ENCODE measurements around the gene GNB1. TPM values are rescaled to one million over a fixed set of nuclear protein-coding genes. Genes with fewer than 3 reads are reported as not detected.

GNB1 gene
- total RNA-seq, 2 donors from 2014 or later = 236 to 255 TPM

DNA sequence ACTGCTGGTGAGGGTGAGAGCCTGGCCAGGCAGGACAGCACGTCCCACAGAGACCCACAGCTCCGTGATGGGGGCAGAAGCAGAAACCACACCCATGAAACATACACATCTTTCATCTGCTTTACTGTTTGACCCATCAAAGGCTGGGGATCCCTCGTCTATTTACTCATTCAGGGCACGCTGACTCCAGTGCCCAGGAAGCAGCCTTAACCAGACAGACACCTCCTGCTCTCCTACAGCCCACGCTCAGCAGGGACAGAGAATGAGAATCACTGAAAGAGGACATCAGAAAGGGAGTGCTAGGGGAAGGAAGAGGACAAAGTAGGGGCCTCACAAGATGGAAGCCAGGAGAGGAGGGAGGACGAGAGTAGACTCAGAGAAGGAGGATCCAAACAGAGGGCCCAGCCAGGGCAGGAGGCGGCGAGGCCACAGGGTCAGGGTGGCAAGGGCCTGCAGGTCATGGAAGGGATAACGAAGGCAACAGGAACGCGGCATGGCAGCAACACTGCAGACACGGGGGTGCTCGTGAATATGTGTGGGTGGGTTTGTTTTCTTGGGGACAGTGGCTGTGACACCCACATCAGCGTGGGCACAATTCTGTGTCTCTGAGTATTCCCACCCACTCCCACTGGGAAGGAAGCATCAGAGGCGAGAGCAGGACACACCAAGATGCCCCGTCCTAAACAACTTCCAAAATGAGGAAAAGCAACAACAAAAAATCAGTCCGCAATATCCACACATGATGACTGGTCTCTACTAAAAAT is 97.2 kb downstream of the GNB1 start:
- no peaks in the 10 kb centered on the region for H3K9me3 ChIP-seq (ENCODE audit: control insufficient read depth, low read length, poor library complexity, severe bottlenecking)
- no peaks in the 10 kb centered on the region for H3K27me3 Mint-ChIP-seq
- peaks cover 9% of the 10 kb centered on the region for H3K4me1 Mint-ChIP-seq
- DNase-seq (no peak), ATAC-seq (no peak)
- H3K27ac Mint-ChIP-seq = peak overlapping the region; percentile 66
- H3K4me3 Mint-ChIP-seq = no peak overlapping the region
- H3K36me3 Mint-ChIP-seq (ENCODE audit: low read depth) = peaks cover 11% of the 10 kb centered on the region

GRCh38 chr1:1788646-1789431 is 102.0 kb downstream of the GNB1 start:
- no peak overlapping the region for H3K4me3 Mint-ChIP-seq
- H3K4me1 Mint-ChIP-seq = peaks cover 6% of the 10 kb centered on the region
- H3K27ac Mint-ChIP-seq = no peak overlapping the region
- DNase-seq = no peak
- no peak for ATAC-seq
- H3K36me3 Mint-ChIP-seq (ENCODE audit: low read depth) = peaks cover 11% of the 10 kb centered on the region
- no peaks in the 10 kb centered on the region for H3K27me3 Mint-ChIP-seq
- H3K9me3 ChIP-seq (ENCODE audit: control insufficient read depth, low read length, poor library complexity, severe bottlenecking) = no peaks in the 10 kb centered on the region

DNA sequence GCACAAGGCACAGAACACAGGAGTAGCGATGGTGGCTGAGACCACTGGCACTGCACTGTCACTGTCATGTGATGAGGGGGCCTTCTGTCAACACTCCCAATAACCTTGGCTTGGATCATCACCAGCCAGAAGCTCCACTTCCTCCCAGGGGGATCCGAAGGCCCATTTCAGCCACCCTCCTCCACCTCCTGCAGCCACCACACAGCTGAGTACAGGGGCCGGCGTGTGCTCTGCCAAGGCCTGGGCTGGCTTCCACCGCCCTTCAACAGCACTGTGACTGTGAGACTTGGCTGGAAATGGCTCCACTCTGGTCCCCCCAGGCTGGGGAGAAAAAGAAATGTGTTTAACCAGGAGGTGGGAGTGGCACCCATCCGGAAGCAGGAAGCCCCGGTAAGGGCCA is 102.8 kb downstream of the GNB1 start:
- Mint-ChIP-seq H3K36me3 (ENCODE audit: low read depth) (peaks cover 7% of the 10 kb centered on the region), H3K27ac (no peak overlapping the region), H3K4me3 (no peak overlapping the region), H3K27me3 (no peaks in the 10 kb centered on the region), H3K4me1 (peaks cover 4% of the 10 kb centered on the region)
- DNase-seq (no peak), ATAC-seq (no peak)
- no peaks in the 10 kb centered on the region for H3K9me3 ChIP-seq (ENCODE audit: control insufficient read depth, low read length, poor library complexity, severe bottlenecking)

DNA sequence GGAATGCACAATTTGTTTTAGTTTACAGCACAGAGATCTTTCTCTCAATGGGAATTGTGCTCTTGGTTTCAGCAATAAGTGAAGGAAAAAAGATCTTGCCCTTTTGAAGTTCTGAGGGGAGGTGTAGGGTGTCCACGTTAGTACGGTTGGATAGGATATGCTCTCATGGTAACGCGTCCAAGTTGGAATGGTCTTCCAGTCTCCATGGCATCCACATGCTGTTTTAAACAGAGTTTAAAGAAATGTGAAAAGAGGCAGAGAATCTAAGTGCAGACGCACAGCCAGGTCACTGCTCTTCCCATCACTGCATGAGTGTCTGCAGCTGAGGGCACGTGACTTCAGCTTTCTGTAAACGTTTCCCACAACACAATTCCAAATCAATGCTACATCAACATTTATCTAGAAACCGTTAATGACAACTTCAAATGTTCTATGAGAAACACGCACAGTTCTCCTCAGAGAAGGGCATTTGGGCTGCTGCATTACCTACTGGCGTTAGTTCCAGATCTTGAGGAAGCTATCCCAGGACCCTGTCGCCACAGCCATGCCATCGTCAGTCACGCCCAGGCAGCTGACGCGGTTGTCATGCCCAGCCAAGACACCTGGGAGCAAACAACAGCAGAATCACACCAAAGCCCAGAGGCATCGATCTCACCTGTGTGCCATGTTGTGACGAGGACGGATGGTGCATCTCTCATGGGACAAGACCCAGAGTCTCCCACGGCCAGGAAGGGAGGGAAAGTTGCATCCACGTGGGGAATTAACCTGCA is 103.9 kb downstream of the GNB1 start:
- ATAC-seq = no peak
- H3K4me1 Mint-ChIP-seq = peaks cover 10% of the 10 kb centered on the region
- H3K27me3 Mint-ChIP-seq = no peaks in the 10 kb centered on the region
- no peak for DNase-seq
- H3K36me3 Mint-ChIP-seq (ENCODE audit: low read depth) = peaks cover 7% of the 10 kb centered on the region
- peak overlapping the region; percentile 39 for H3K27ac Mint-ChIP-seq
- H3K9me3 ChIP-seq (ENCODE audit: control insufficient read depth, low read length, poor library complexity, severe bottlenecking) = no peaks in the 10 kb centered on the region
- H3K4me3 Mint-ChIP-seq = no peak overlapping the region

DNA sequence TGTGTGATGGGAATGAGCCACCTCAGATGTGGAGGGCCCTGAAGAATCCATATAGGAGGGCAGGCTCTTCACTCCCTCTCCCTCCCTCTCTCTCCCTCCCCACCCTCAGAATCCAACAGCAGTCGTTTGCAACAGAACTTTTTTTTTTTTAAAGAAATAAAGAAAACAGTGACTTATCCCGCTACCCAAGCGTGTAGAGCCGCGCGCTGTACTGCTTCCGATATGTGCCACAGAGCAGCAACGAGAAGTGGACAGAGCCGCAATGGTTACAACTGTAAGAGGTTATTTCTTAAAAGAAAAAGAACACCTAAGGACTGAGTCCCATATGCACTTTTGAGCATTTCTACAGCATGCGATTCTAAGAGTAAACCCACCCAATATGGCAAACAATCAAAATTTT is 105.2 kb downstream of the GNB1 start:
- H3K9me3 ChIP-seq (ENCODE audit: control insufficient read depth, low read length, poor library complexity, severe bottlenecking) = no peaks in the 10 kb centered on the region
- Mint-ChIP-seq H3K27me3 (no peaks in the 10 kb centered on the region), H3K4me1 (peaks cover 19% of the 10 kb centered on the region), H3K4me3 (no peak overlapping the region), H3K27ac (no peak overlapping the region), H3K36me3 (ENCODE audit: low read depth) (peaks cover 7% of the 10 kb centered on the region)
- ATAC-seq (no peak), DNase-seq (no peak)

- no peaks in the 10 kb centered on the region for H3K9me3 ChIP-seq (ENCODE audit: control insufficient read depth, low read length, poor library complexity, severe bottlenecking)
- H3K4me1 Mint-ChIP-seq = peaks cover 26% of the 10 kb centered on the region
- ATAC-seq = no peak
- H3K4me3 Mint-ChIP-seq = no peak overlapping the region
- H3K36me3 Mint-ChIP-seq (ENCODE audit: low read depth) = peaks cover 7% of the 10 kb centered on the region
- no peak for DNase-seq
- H3K27ac Mint-ChIP-seq = no peak overlapping the region
- no peaks in the 10 kb centered on the region for H3K27me3 Mint-ChIP-seq
Measured at GRCh38 chr1:1784933-1785332, 106.0 kb downstream of the GNB1 start.

DNA sequence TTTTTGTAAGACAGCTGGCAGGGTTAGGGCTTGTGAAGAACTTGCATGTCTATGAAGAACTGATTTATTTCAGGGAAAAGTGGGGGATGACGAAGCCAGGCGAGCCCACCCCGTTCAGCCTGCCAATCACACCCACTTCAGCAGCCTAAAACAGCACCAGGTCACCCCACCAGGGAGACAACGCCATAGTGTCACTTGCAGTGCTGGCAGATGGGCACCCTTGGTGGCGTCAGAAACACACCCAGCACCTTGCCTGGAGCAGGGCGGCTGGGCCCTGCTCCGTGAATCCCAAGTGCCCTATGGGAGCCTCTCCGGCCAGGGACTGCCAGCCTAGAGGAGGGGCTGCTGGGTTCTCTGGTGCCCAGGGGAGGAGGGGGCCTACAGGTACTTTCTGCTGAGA is 107.6 kb downstream of the GNB1 start:
- Mint-ChIP-seq H3K27me3 (no peaks in the 10 kb centered on the region), H3K27ac (peak overlapping the region; percentile 91), H3K4me1 (peaks cover 32% of the 10 kb centered on the region), H3K4me3 (peak overlapping the region; percentile 77), H3K36me3 (ENCODE audit: low read depth) (peaks cover 2% of the 10 kb centered on the region)
- H3K9me3 ChIP-seq (ENCODE audit: control insufficient read depth, low read length, poor library complexity, severe bottlenecking) = no peaks in the 10 kb centered on the region
- no peak for ATAC-seq
- DNase-seq = no peak

- peak in 1 of 3 donors; percentile 22 for DNase-seq
Measured at GRCh38 chr1:1782399-1783221, 108.3 kb downstream of the GNB1 start.

DNA sequence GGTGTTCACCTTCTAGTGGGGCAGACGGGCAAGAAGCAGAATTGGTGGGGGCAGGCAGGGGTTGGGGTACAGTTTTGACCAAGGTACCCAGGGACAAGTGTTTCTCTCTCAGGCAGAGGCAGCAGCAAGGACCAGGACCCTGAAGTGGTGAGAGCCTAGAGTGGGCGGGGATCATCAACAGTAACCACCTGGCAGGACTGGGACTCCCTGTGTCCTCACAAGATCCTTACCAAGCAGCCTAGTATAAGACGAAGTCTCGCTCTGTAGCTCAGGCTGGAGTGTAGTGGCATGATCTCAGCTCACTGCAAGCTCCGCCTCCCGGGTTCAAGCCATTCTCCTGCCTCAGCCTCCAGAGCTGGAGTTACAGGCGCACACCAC is 109.4 kb downstream of the GNB1 start:
- Mint-ChIP-seq H3K27ac (peak overlapping the region; percentile 91), H3K36me3 (ENCODE audit: low read depth) (no peaks in the 10 kb centered on the region), H3K4me1 (peaks cover 36% of the 10 kb centered on the region), H3K4me3 (peak overlapping the region; percentile 86), H3K27me3 (no peaks in the 10 kb centered on the region)
- no peaks in the 10 kb centered on the region for H3K9me3 ChIP-seq (ENCODE audit: control insufficient read depth, low read length, poor library complexity, severe bottlenecking)
- no peak for ATAC-seq
- DNase-seq = no peak

More at GRCh38 chr1:1782399-1783221, 108.3 kb downstream of the GNB1 start:
- no peaks in the 10 kb centered on the region for H3K9me3 ChIP-seq (ENCODE audit: control insufficient read depth, low read length, poor library complexity, severe bottlenecking)
- H3K27ac Mint-ChIP-seq = peak overlapping the region; percentile 91
- H3K4me1 Mint-ChIP-seq = peaks cover 32% of the 10 kb centered on the region
- H3K36me3 Mint-ChIP-seq (ENCODE audit: low read depth) = peaks cover 2% of the 10 kb centered on the region
- H3K4me3 Mint-ChIP-seq = peak overlapping the region; percentile 77
- no peak for ATAC-seq
- H3K27me3 Mint-ChIP-seq = no peaks in the 10 kb centered on the region

GRCh38 chr1:1780598-1781525 is 110.0 kb downstream of the GNB1 start:
- no peak for ATAC-seq
- Mint-ChIP-seq H3K27me3 (no peaks in the 10 kb centered on the region), H3K27ac (peak overlapping the region; percentile 91), H3K36me3 (ENCODE audit: low read depth) (no peaks in the 10 kb centered on the region), H3K4me3 (peak overlapping the region; percentile 86), H3K4me1 (peaks cover 41% of the 10 kb centered on the region)
- DNase-seq = no peak
- H3K9me3 ChIP-seq (ENCODE audit: control insufficient read depth, low read length, poor library complexity, severe bottlenecking) = no peaks in the 10 kb centered on the region

DNA sequence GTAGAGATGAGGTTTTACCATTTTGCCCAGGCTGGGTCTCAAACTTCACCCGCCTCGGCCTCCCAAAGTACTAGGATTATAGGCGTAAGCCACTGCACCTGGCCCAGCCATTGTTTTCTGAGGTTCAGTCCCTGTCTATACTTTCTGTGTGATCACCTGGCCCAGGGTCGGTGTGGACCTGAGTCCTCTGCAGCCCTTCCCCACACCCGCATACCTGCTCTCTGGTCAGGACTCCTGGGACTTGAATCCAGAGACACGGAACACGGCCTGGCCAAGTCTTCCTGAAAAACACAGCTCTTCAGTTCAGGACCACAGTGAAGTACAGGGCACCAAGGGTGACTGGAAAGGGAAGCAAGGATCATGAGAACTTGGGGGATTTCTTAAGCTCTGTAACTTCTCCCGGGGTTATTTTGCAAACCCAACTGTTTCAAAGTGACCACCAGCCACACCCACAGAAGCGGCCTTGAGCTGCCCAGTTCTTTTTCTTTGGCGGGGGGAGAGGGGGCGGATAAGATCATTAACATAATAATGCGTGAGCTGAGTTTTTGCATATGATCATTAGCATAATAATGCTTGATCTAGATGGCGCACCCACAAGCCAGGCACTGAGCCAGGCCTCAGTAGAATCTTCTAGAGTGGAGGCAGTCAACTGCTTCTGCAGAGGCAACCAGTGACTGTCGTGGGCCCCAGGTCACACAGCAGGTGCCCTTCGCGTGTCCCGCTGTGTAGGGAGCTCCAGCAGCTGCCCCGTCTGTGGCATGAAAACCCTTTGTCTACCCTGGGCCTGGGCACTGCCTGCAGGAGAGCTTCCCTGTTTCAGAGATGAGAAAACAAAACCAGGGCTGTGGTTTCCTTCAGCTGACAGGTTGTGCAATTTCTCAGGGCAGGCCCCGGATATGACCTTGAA is 110.9 kb downstream of the GNB1 start:
- peak; percentile 49 for ATAC-seq
- peak overlapping the region; percentile 86 for H3K4me3 Mint-ChIP-seq
- no peaks in the 10 kb centered on the region for H3K27me3 Mint-ChIP-seq
- H3K27ac Mint-ChIP-seq = peak overlapping the region; percentile 91
- peaks cover 46% of the 10 kb centered on the region for H3K4me1 Mint-ChIP-seq
- no peaks in the 10 kb centered on the region for H3K36me3 Mint-ChIP-seq (ENCODE audit: low read depth)
- peak in 2 of 3 donors; percentile 29 to 32 for DNase-seq
- no peaks in the 10 kb centered on the region for H3K9me3 ChIP-seq (ENCODE audit: control insufficient read depth, low read length, poor library complexity, severe bottlenecking)

All from T-helper 17 cell (primary cell).